ENCODE data around the gene F10. TPM values are rescaled to one million over a fixed set of nuclear protein-coding genes. Genes with fewer than 3 reads are reported as not detected.
A peak's percentile ranks its signal among the peaks of the same experiment; 100 is the strongest.

The F10 gene
- total and polyA plus RNA-seq, 2 experiments from 2014 or later, result 0.76 to 1.6 TPM

- Histone ChIP-seq H4K20me1 (replicated peaks; ENCODE audit: insufficient read depth) (no peaks in the 10 kb centered on the region), H3K4me3 (peak overlapping the region; percentile 72), H3K36me3 (ENCODE audit: insufficient read depth) (no peaks in the 10 kb centered on the region), H2AFZ (peak overlapping the region; percentile 92), H3K9me2 (ENCODE audit: insufficient read depth) (no peaks in the 10 kb centered on the region), H3K4me2 (peak overlapping the region; percentile 97), H3K27ac (ENCODE audit: low read depth) (no peak overlapping the region), H3K27me3 (ENCODE audit: insufficient read depth) (peaks cover 22% of the 10 kb centered on the region), H3F3A (replicated peaks; ENCODE audit: low read depth) (peaks cover 17% of the 10 kb centered on the region), H3K4me1 (ENCODE audit: insufficient read depth) (peaks cover 5% of the 10 kb centered on the region; the same call in 1 of the 2 replicates), H3K79me2 (replicated peaks; ENCODE audit: insufficient read depth) (no peaks in the 10 kb centered on the region)
- ATAC-seq (peak; percentile 73), DNase-seq (ENCODE audit: low spot score) (peak; percentile 73)
- no peaks in the 10 kb centered on the region; the same call in 2 of the 3 replicates for H3K36me3 Mint-ChIP-seq (ENCODE audit: low read depth)
- peaks cover 27% of the 10 kb centered on the region for H3K27me3 Mint-ChIP-seq (ENCODE audit: insufficient read depth, low read depth, poor library complexity)
- peak overlapping the region; percentile 66 for H3K4me3 Mint-ChIP-seq
- H3K4me1 Mint-ChIP-seq, result peaks cover 23% of the 10 kb centered on the region
- H3K9me3 Mint-ChIP-seq, result peaks cover 3% of the 10 kb centered on the region; the same call in 1 of the 3 replicates
- TF ChIP-seq EZH2phosphoT487 (IDR thresholded peaks at IDR 0.05; ENCODE audit: unreplicated experiment), result no peak
- TF ChIP-seq EZH2 (IDR thresholded peaks at IDR 0.05; ENCODE audit: low read depth, unreplicated experiment), result peak; percentile 36
- H3K27ac Mint-ChIP-seq, result no peak overlapping the region
These were observed 30.6 kb downstream of the F10 start for GRCh38 chr13:113152984-113153809.

DNA sequence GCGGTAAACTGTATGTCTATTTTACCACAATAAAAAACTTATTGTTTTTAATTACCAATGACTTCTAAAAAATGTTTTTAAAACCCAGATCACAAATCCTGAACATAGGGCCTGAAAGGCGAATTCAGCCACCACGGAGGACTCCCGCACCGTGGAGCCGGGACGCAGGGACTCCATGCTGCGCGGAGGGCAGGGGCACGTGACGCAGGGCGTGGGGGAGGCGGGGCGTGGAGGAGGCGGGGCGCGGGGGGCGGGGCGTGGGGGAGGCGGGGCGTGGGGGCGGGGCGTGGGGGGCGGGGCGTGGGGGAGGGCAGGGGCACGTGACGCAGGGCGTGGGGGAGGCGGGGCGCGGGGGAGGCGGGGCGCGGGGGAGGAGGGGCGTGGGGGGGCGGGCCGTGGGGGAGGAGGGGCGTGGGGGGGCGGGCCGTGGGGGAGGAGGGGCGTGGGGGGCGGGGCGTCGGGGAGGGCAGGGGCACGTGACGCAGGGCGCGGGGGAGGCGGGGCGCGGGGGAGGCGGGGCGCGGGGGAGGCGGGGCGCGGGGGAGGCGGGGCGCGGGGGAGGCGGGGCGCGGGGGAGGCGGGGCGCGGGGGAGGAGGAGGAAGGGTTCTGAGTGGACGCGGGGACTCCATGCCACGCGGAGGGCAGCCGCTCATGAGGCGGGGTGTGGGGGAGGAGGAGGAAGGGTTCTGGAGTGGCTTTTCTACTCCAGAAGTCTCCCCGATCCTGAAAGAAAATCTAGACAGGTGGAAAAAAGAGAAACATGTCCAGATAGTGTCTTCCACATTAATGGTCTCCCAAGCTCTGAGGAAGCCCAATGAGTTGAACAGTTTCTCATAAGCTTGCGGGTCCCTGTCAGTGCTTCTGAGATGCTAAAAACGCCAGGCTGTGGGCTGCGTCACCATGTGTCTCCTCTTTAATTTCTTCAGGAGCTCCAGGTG lies 31.5 kb downstream of the F10 start:
- peak overlapping the region; percentile 66 for H3K4me3 Mint-ChIP-seq
- peak overlapping the region; percentile 97 for H3K4me2 ChIP-seq
- H3F3A ChIP-seq (replicated peaks; ENCODE audit: low read depth), result peaks cover 17% of the 10 kb centered on the region
- H3K27me3 Mint-ChIP-seq (ENCODE audit: insufficient read depth, low read depth, poor library complexity), result peaks cover 27% of the 10 kb centered on the region
- H3K9me3 Mint-ChIP-seq, result peaks cover 3% of the 10 kb centered on the region; the same call in 1 of the 3 replicates
- peak overlapping the region; percentile 92 for H2AFZ ChIP-seq
- peak; percentile 62 for TF ChIP-seq POLR2AphosphoS5 (IDR thresholded peaks at IDR 0.05; ENCODE audit: low read depth)
- TF ChIP-seq CREB1 (CRISPR knock-in tag; IDR thresholded peaks at IDR 0.05; ENCODE audit: low read depth), result no peak
- TF ChIP-seq, protein P1, sequence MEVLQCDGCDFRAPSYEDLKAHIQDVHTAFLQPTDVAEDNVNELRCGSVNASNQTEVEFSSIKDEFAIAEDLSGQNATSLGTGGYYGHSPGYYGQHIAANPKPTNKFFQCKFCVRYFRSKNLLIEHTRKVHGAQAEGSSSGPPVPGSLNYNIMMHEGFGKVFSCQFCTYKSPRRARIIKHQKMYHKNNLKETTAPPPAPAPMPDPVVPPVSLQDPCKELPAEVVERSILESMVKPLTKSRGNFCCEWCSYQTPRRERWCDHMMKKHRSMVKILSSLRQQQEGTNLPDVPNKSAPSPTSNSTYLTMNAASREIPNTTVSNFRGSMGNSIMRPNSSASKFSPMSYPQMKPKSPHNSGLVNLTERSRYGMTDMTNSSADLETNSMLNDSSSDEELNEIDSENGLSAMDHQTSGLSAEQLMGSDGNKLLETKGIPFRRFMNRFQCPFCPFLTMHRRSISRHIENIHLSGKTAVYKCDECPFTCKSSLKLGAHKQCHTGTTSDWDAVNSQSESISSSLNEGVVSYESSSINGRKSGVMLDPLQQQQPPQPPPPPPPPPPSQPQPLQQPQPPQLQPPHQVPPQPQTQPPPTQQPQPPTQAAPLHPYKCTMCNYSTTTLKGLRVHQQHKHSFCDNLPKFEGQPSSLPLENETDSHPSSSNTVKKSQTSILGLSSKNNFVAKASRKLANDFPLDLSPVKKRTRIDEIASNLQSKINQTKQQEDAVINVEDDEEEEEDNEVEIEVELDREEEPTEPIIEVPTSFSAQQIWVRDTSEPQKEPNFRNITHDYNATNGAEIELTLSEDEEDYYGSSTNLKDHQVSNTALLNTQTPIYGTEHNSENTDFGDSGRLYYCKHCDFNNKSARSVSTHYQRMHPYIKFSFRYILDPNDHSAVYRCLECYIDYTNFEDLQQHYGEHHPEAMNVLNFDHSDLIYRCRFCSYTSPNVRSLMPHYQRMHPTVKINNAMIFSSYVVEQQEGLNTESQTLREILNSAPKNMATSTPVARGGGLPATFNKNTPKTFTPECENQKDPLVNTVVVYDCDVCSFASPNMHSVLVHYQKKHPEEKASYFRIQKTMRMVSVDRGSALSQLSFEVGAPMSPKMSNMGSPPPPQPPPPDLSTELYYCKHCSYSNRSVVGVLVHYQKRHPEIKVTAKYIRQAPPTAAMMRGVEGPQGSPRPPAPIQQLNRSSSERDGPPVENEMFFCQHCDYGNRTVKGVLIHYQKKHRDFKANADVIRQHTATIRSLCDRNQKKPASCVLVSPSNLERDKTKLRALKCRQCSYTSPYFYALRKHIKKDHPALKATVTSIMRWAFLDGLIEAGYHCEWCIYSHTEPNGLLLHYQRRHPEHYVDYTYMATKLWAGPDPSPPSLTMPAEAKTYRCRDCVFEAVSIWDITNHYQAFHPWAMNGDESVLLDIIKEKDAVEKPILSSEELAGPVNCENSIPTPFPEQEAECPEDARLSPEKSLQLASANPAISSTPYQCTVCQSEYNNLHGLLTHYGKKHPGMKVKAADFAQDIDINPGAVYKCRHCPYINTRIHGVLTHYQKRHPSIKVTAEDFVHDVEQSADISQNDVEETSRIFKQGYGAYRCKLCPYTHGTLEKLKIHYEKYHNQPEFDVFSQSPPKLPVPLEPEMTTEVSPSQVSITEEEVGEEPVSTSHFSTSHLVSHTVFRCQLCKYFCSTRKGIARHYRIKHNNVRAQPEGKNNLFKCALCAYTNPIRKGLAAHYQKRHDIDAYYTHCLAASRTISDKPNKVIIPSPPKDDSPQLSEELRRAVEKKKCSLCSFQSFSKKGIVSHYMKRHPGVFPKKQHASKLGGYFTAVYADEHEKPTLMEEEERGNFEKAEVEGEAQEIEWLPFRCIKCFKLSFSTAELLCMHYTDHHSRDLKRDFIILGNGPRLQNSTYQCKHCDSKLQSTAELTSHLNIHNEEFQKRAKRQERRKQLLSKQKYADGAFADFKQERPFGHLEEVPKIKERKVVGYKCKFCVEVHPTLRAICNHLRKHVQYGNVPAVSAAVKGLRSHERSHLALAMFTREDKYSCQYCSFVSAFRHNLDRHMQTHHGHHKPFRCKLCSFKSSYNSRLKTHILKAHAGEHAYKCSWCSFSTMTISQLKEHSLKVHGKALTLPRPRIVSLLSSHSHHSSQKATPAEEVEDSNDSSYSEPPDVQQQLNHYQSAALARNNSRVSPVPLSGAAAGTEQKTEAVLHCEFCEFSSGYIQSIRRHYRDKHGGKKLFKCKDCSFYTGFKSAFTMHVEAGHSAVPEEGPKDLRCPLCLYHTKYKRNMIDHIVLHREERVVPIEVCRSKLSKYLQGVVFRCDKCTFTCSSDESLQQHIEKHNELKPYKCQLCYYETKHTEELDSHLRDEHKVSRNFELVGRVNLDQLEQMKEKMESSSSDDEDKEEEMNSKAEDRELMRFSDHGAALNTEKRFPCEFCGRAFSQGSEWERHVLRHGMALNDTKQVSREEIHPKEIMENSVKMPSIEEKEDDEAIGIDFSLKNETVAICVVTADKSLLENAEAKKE (CRISPR knock-in tag; IDR thresholded peaks at IDR 0.05), result no peak
- H3K27ac Mint-ChIP-seq, result no peak overlapping the region
- no peaks in the 10 kb centered on the region for H4K20me1 ChIP-seq (replicated peaks; ENCODE audit: insufficient read depth)
- H3K36me3 Mint-ChIP-seq (ENCODE audit: low read depth), result no peaks in the 10 kb centered on the region; the same call in 2 of the 3 replicates
- H3K4me3 ChIP-seq, result peak overlapping the region; percentile 72
- no peaks in the 10 kb centered on the region for H3K79me2 ChIP-seq (replicated peaks; ENCODE audit: insufficient read depth)
- peak overlapping the region; percentile 63; the same call in 1 of the 2 replicates for H3K27ac ChIP-seq (ENCODE audit: low read depth)
- H3K4me1 Mint-ChIP-seq, result peaks cover 32% of the 10 kb centered on the region
- no peaks in the 10 kb centered on the region for H3K36me3 ChIP-seq (ENCODE audit: insufficient read depth)
- DNase-seq (ENCODE audit: low spot score) (peak; percentile 64), ATAC-seq (peak; percentile 10)
- H3K27me3 ChIP-seq (ENCODE audit: insufficient read depth), result peaks cover 22% of the 10 kb centered on the region
- H3K9me2 ChIP-seq (ENCODE audit: insufficient read depth), result no peaks in the 10 kb centered on the region
- H3K4me1 ChIP-seq (ENCODE audit: insufficient read depth), result peaks cover 11% of the 10 kb centered on the region; the same call in 1 of the 2 replicates

Data from GM23338 (cell line).